OCI-LY1 (cell line): ENCODE data around the gene VARS1.

ENCODE experiments used
- CTCF ChIP-seq: fragments of 200-600 bp; sonication (generic), shearing (Covaris generic); IDR thresholded peaks from 2 replicates; pipeline ENCODE4 v1.5.1; 2017; ENCODE audit warnings: mild to moderate bottlenecking, antibody characterized with exemption, low read length, moderate library complexity, mixed read lengths
- EZH2 ChIP-seq: fragments of 200-600 bp; sonication (generic), shearing (Covaris generic); IDR thresholded peaks from 2 replicates; pipeline ENCODE4 v1.8.0; 2017; ENCODE audit warnings: borderline replicate concordance, mixed run types, mild to moderate bottlenecking, antibody characterized with exemption, low read length, moderate library complexity, mixed read lengths

DNA sequence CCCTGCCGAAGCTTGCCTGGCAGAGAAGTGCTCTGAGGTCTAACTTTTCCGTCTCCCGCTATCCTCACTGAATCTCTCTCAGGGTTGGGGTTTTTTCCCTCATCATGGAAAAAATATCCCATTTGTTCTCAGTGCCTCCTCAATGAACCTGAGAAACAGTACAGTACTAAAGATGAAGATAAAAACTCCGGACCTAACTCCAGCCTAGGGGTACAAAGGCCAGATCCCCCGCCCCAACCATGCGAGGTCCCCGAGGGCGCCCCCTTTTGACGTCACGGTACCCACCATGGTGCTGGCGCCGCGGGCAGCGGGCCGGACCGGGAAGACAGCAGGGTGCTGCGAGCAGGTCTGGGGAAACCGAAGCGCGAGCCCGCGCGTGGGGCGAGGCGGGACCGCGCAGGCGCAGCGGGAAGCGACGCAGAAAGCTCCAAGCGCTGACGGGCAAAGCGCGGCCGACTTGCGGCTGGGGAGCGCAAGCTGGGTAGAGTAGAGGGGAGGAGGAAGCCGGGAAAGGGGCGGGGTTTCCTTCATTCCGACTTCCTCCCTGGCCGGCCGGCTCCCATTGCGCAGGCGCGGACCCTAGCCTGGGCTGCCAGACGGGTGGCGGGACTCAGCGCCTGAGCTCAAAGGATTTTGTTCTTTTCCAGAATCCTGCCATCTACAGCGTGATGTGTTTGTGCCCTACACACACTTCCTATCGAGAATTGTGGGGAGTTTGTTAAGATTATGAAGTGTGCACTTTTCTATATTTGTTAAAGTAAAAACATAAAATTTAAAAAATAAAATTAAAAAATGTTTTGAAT, 11.1 kb upstream of the VARS1 start, which contains the start of gene LSM2:
- TF ChIP-seq CTCF = peak; percentile 59
- TF ChIP-seq EZH2 = no peak
